Activated CD4-positive, alpha-beta T cell treated with anti-CD3 and anti-CD28 coated beads for 4 hours (primary cell): Measurements from ENCODE around the gene DUS1L.

Source experiments
- DNase-seq, 2 donors: peaks; one replicate each; pipeline ENCODE4 v3.0.0-alpha.2; 2020

The DUS1L gene

DNA sequence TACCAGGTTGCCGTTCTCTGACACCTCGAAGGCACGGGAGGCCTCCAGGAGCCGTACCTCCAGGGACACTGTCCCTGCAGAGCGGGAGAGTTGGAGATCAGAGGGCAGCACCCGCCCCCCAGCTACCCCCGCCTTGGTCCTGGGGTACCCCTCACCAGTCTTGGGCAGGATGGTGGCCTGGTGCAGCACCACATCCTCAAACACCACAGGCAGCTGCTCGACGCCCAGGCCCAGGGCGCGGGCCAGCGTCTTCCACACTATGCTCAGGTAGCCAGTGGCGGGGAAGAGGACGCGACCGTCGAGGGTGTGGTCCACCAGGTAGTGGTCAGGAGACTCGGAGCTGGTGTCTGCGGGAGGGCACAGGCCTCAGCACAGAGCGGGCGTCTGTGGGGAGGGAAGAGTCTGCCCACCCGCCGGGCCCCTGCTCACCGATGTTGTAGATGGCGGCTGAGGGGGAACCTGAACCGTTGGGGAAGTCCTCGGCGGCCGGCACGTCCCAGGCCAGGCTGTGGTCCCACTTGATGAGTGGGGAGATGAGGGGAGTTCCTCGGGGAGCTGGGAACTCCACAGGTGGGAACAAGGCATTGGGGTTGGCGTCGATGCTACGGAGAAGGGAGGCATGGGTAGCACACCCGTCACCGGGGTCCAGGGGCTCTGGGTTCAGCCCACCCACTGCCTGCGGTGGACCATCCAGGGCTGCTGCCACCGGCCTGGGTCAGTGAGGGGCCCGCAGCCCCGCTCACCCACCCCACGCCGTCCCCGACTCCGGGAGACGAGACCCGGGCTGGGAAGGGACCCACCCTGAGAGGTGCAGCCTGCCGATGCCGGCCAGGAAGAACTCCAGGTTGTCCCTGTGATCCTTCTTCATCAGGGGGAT is 22.6 kb upstream of the DUS1L start:
- no peak for DNase-seq

DNA sequence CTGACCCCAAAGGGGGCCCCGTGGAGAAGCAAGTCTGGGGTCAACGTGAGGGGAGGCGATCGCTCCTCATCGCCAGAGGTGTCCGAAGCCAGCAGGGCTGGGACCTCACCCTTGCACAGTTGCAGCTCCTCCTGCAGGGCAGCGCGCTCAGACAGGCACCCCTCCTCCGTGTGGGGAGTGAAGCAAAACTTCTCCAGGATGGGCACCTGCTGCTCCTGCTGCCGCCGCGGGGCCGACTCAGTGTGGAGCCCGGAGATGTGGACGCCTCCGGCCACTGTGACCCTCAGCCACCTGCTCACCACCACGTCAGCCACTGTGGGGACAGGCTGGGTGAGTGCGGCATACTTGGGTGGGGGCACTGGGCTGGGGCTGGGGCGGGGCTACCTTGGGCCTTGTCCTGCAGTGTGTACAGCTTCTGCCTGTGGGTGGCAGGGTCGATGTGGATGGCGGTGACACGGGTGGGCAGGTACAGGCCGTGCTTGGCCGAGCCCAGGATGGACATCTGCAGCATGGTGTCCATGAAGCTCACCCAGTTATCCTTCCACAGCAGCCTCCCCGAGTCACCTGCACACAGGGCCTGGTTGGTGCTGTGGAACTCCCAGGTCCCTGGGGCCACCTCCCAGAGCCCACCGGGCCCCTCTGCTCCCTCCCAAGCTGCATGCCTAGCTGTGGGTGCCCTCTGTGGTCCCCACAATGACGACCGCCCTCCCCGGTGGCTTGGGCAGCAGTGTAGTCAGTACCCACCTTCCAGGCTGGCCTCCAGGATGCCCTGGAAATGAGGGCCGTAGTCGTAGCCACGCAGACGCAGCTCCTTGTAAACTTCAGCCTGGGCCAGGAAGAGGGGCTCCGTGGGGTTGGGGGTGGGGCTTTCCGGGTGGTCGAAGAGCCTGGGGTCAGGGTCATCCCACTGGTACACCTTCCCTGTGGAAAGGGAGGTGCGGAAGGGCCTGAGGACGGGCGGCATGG is 21.6 kb upstream of the DUS1L start:
- DNase-seq = no peak

DNA sequence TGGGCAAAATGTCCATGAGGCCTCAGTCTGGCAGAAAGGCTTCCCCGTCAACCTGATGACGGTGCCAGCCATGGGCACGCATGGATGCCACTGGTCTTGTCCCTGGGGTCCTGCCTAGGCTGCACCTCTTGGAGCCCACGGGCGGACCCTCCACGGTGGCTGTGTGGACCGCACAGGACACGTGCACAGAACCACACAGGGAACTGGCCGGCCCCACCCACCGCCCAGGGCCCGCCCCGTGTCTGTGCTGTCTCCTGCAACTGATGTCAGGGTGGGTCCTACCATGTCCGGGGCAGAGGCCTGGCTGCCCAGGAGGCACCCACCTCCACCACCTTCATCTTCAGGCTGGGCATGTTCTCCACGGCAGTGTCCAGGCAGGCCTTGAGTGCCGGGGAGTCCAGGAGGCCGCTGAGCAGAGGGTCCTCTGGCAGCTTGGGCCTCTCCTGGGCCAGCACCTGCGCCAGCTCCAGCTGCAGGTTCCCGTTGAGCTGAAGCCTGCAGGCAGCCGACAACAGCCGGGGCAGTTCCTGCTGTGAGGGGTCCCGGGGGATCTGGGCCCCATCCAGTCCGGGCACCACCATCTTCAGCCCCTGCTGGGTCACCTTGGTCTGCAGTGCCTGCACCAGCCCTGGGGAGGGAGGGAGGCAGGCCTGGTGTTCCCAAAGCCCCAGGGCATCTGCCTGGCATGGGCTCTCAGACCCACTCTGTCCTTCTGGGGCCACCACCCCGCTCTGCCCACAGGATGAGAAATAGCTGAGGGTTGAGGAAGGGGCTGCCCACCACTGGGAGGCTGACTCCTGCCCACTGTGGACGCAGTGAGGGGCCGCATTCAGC is 20.5 kb upstream of the DUS1L start:
- DNase-seq = no peak

DNA sequence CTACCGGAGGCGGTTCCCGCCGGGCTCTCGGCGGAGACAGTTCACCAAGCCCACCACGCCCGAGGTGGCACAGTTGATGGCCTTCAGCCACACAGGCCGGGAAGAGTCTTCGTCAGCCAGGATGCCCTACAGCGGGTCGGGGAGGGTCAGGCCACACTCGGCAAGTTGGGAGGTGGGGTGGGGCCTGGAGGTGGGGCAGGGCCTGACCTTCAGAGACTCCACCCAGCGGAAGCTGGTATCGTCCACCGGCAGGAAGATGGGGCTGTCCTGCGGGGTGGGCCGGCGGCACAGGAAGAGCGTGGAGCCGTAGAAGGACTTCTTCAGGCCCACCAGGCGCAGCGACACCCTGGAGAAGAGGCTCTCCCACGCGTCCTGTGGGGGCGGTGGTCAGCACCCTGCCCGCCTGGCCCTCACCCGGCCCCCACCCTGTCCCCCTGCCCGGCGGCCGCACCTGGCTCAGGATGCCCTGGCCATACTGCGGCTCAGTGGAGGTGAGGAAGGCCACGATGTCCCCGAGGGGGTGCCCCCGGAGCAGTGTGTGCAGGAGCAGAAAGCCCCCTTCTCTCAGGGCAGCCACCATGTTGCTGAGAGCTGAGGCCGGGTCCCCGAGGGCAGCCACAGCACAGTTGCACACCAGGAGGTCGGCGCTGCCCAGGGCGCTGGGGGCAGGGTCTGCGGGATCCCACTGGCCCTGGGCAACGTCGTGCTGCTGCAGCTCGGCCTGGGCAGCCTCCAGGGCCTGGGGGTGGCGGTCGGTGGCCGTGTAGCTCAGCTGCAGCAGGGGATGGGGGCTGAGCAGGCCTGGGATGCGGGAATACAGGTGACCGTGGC is 19.6 kb upstream of the DUS1L start:
- DNase-seq = no peak

DNA sequence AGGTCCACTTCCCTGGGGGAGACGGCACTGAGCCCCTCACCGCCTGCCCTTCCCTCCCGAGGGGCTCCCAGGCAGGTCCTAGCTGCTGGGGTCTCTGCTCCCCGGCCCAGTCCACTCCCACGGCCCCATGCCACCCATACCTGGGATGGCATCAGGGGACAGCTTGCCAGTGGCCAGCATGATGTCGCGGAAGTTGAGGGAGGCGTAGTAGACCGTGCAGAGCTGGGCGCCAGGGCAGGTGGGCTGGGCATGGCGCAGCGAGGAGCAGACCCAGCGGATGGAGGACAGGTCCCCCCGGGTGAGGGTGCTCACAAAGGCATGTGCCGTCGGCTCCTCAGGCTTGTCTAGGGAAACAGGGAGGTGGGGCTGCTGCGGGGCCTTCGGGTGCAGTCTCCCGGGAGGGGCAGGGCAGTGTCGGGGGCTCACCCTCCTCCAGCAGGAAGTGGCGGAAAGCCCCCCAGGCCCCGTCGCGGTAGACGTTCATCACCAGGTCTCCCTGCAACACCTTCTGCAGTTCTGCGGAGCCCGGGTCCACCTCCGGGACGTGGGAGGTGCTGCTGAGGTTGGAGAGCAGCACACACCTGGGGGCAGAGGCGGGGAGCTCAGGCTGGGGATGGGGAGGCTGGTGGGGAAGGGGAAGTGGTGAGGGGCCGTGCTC is 18.9 kb upstream of the DUS1L start:
- no peak for DNase-seq

DNA sequence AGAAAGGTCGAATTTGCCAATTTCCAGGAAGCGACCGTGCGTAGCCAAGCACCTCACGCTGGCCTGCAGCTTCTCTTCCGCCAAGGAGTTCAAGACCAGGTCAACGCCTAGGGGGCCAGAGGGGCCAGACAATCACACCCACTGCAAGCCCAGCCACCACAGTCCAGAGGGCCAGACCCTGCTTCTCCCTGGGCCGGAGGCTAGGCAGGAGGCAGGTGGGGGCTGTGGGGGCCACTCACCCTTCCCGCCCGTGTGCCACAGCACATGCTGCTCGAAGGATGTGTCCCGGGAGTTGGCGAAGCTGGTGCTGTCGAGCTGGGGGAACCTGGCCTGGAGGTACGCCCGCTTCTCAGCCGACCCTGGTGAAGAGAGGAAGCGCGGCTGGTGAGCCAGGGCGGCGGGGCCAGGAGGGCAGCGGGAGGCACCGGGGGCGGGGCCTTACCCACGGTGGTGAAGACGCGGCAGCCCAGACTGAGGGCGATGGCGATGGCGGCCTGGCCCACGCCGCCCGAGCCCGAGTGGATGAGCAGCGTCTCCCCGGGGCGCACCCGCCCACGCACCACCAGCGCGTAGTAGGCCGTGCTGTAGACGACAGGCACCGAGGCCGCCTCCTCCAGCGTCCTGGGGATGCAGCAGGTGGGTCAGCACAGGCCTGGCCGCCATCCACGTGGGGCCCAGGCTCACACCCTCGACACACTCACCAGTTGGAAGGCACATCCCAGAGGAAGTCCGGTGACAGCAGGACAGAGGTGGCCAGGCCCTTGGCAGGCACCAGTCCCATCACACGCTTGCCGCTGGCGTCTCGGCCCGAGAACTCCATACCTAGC is 18.1 kb upstream of the DUS1L start:
- DNase-seq = no peak

DNA sequence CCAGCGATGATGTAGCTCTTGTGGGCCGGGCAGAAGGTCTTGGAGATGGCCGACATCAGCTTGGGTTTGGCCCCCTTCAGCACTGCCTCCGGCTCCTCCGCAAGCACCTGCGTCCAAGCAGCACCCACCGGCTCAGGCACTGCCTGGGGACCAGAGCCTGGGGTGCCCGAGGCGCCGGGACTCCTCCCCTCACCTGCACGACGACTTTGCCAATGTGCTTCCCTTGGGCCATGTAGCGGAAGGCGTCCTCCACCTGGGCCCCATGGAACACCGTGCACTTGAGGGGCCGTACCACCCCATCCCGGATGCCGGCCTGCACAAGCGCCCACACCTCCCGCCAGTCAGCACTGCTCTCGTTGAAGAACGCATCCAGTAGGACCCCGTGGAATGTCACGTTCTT is 17.4 kb upstream of the DUS1L start:
- no peak for DNase-seq

DNA sequence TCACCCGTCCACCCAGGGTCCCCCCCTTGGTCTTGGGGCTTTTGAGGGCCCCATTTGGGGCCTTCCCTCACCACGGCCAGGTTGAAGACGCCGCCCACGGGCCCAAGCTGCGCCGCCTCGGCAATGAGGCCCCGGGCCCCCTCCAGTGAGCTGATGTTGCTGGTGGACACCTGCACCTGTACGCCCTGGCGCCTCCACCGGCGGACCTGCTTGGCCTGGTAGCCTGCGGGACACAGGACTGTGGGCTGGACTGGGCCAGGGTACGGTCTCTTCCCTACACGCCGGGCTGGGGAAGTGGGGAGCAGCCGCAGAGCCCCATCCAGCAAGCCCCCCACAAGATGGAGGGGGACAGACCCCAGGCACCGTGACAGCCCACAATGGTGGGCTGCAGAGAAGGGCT is 16.9 kb upstream of the DUS1L start:
- no peak for DNase-seq

DNA sequence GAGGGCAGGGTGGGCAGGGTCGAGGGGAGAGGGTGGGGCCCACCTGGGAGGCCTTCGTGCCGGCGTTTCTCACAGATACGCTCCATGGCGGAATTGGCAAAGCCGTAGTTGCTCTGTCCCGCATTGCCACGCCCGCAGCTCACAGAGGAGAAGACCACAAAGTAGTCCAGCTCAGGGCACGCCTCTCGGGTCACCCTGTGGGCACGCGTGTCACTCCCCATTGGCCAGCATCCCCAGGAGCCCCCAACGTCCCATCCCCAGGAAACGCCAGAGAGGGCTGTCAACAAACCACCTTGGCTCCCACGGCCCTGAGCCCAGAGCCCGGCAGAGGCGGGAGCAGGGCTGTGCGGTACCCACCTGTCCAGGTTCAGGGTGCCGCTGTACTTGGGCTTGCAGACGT is 16.4 kb upstream of the DUS1L start:
- DNase-seq = no peak

DNA sequence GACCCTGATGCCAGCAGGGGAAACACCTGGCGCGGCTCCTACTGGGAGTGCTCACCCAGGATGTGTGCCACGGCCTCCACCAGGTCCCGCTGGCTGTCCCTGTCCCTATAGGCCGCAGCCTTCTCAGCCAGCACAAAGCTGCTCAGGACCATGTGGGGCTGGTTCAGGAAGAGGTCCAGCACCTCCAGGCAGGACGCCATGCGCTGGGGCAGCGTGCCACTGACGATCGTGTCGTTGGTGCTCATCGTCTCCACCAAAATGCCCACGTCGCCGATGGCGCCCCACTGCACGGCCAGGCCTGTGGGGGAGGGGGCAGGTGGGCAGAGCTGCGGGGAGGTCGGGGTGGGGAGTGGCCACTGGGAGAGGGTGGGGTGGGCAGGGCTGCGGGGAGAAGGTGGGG is 15.9 kb upstream of the DUS1L start:
- DNase-seq = no peak

DNA sequence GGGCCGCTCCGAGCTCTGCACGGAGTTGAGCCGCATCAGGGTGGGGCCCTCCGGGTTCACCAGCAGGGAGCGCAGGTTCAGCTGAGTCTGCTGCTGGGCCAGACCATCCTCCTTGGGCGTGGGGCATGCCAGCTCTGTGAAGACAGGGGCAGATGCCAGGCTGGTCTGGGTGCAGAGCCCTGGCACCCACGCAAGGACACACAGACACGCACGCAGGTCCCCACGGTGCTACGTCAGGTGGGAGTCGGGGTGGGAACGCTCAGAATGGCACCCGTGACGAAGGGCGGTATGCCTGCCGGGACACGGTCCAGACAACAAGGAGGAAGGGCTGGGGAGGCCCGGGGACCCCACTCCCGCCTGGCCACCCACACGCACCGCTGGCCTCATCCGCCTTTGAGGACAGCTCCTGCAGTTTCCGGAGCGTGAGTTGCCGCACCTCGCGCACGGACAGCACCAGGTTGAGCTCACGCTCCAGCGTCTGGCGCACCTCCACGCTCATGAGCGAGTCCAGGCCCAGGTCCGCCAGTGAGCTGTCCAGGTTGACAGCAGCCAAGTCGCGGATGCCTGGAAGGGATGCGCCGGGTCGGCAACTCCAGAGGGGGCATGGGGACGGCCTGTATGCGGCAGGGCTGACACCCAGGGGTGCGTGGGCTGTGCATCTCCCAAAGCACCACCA is 15.3 kb upstream of the DUS1L start:
- DNase-seq = no peak

DNA sequence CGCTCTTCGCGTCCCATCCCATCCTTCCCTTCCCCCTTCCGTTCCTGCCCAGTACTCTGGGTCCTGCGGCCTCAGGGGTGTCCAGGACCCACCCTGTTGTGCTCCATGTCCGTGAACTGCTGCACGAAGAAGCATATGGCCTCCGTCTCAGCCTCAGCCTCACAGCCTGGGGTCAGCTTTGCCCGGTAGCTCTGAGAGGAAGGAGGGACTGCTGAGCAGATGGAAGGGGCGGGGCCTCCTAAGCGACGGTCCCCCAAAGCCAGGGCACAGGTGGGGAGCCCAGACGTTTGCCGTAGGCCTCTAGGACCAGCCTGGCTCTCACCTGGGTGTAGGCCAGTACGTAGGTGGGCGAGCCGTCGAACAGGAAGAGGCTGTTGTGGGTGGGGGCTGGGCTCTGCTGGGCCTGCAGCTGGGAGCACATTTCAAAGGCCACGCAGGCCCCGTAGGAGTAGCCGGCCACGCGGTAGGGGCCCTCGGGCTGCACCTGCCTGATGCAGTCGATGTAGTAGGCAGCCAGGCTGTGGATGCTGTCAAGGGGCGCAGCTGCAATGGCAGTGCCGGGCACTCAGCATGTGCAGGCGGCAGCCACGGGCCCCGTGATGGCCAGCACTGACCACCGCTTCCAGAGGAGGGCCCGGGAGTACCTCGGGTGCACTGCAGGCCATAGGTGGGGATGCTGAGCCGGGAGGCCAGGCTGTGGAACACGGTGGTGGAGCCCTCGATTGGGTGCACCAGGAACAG is 14.6 kb upstream of the DUS1L start:
- DNase-seq = no peak

DNA sequence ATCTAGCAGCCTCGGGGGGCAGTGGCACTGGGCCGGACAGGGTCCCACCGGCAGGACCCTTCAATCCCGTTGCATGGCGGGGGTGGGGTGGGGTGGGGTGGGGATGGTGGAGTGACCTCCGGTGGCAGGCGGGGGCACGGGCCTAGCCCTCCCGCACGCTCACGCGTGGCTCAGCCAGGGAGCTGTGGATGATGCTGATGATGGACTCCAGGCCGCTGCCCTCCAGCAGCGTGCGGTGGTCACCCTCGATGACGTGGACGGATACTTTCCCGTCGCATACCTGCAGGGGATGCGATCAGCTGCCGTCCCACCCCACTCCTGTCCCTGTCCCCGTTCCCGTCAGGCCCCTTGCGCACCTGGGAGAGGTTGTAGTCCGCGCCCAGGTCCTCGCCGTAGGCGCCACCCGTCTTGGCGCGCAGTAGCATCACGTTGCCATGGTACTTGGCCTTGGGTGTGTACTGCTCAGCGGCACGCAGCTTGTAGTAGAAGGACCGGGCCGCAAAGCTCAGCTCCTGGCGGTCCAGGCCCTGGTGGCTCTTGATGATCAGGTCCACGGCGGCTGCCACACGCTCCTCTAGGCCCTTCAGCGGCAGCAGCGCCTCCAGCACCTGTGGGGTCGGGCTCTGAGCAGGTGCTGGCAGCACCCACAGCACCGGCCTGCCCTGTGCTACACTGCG is 13.5 kb upstream of the DUS1L start:
- DNase-seq = no peak

DNA sequence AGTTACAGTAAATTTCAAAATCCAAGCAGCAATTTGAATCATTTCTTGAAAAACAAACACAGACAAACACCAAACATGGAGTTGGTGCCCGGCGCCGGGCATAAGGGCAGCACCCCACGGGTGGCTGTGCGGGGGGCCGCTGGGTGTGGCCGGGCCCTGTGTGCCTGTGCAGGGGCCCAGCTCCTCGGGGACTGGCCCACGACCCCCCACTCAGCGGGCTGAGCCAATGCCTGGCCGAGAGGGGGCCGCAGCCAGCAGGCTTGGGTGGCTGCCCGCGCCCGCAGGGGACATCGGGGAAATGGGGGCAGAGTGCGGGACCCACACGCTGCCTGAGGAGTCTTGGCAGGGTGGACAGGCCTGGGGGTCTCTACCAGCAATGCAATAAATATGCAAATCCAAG is 12.8 kb upstream of the DUS1L start:
- DNase-seq = no peak

DNA sequence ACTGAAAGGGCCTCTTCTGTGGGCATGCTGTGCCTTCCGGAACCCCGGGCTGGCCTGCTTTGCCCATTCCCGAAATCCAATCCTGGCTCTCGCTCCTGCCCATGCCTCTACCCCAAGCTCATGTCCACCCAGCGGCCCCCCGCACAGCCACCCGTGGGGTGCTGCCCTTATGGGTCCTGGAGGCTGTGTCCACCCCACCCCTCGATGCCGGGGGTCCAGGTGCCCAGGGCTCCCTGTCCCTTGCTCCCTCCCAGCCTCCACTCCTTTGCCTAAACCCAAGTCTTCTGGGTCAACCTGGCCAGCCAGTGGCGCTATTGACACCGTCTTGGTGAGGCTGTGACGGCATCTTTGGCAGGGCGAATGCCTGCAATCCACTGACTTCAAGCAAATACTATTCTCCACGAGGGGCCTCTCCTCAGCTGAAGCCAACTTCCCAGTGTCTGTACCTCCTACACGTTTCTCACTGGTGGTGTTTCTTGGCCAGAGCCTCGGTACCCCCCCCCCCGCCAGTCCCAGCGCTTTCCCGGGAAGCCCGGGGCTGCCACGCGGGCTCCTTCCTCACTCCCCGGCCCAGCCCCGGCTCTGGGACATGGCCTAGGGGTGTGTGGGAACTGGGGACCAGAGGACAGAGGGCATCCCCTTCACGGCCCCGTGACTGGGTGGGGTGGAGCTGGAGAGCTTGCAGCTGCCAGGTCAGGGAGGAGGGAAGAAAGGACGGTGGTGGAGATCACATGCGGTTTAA is 12.2 kb upstream of the DUS1L start:
- DNase-seq = no peak

DNA sequence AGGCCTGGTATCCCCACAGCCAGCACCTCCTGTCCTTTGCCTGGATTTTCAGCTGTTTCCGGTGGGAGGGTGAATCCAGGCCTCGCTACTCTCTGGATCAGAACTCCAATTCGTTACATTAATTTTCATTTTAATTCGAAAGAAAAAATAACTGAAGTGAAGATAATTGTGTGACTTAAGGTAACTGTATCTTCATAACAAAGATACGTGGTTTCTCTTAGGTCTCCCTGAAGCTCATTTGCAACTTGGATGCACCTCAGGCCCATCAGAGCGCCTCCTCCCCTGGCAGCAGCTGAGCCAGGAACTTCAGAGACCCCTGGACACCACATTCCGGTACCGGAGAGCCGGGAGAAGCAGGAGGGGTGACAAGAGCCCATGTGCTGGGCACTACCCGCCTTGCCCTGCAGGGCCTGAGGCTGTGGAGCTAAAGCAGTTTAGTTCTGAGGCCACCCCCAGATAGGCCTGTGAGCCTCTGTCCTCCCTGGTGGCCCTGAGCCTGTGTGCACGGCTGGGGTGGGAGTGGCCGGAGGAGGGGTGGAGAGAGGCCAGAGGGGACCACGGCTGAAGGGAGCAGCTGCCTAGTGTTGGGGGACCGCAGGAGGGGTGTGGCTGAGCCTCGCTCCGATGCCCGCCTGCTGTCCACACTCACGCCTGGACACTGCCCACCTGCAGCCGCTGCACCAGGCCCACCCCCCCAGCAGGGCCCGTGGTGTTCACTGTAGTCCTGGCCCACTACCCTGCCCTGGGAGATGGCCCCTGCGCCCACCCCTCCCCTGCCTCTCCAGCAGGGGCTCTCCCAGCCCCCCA is 11.4 kb upstream of the DUS1L start:
- no peak for DNase-seq
